GM21381 (cell line): ENCODE results near the gene IGDCC3.
"Not testable (repeated sequence)": the region's sequence is repeated elsewhere in the genome, so short reads cannot be mapped to it uniquely, and the experiment has no call there.

Experiments
- ATAC-seq: cut with Tn5 transposase; IDR thresholded peaks from one replicate; pipeline ENCODE4 v1.9.1; 2021; ENCODE audit warnings: mild to moderate bottlenecking, moderate library complexity; ENCODE audit not compliant: unreplicated experiment

The IGDCC3 gene

GRCh38 chr15:65406424-65407000 lies 28.7 kb upstream of the IGDCC3 start:
- no peak for ATAC-seq

GRCh38 chr15:65405791-65406423 lies 28.1 kb upstream of the IGDCC3 start:
- ATAC-seq: no peak

GRCh38 chr15:65404186-65404872 lies 26.5 kb upstream of the IGDCC3 start:
- no peak for ATAC-seq

- ATAC-seq: no peak
These were observed 25.2 kb upstream of the IGDCC3 start for GRCh38 chr15:65402961-65403360.

GRCh38 chr15:65401611-65402240 lies 23.9 kb upstream of the IGDCC3 start:
- no peak for ATAC-seq

- no peak for ATAC-seq
These were observed 23.2 kb upstream of the IGDCC3 start for GRCh38 chr15:65400760-65401610.

GRCh38 chr15:65399997-65400396 lies 22.2 kb upstream of the IGDCC3 start:
- ATAC-seq: no peak

GRCh38 chr15:65399001-65399706 lies 21.4 kb upstream of the IGDCC3 start:
- ATAC-seq: no peak

GRCh38 chr15:65398486-65398885 lies 20.7 kb upstream of the IGDCC3 start:
- not testable (repeated sequence) for ATAC-seq

GRCh38 chr15:65396965-65397317 lies 19.1 kb upstream of the IGDCC3 start:
- ATAC-seq: no peak

- no peak for ATAC-seq
These were observed 18.6 kb upstream of the IGDCC3 start for GRCh38 chr15:65396283-65396964.

- no peak for ATAC-seq
These were observed 17.9 kb upstream of the IGDCC3 start for GRCh38 chr15:65395567-65396202.

GRCh38 chr15:65394936-65395335 lies 17.1 kb upstream of the IGDCC3 start:
- no peak for ATAC-seq

- ATAC-seq: no peak
These were observed 16.5 kb upstream of the IGDCC3 start for GRCh38 chr15:65394280-65394789.

GRCh38 chr15:65393557-65393956 lies 15.8 kb upstream of the IGDCC3 start:
- no peak for ATAC-seq

- no peak for ATAC-seq
These were observed 15.3 kb upstream of the IGDCC3 start for GRCh38 chr15:65393091-65393490.

GRCh38 chr15:65392368-65392767 lies 14.6 kb upstream of the IGDCC3 start:
- no peak for ATAC-seq

- ATAC-seq: no peak
These were observed 13.9 kb upstream of the IGDCC3 start for GRCh38 chr15:65391732-65392131.

- no peak for ATAC-seq
These were observed 12.6 kb upstream of the IGDCC3 start for GRCh38 chr15:65390447-65390846.
